WTC11 (cell line): ENCODE measurements around the gene CRK. TPM values are rescaled to one million over a fixed set of nuclear protein-coding genes. Genes with fewer than 3 reads are reported as not detected.

ENCODE experiments used
- ATAC-seq: fragments of 200-7000 bp; cut with Tn5 transposase; 2 replicates; pipeline ENCODE4 v1.10.0; 2021; ENCODE audit warnings: mild to moderate bottlenecking, moderate library complexity
- CTCF ChIA-PET: fragments of 300-600 bp; sonication (Branson Sonifier 250); formaldehyde crosslinking; loops from one replicate; lab custom pipeline; 2021; ENCODE audit warnings: antibody characterized with exemption; lab: Charles Lee
- POLR2A ChIA-PET: fragments of 350-600 bp; sonication (Branson Sonifier 250); formaldehyde crosslinking; loops from one replicate; lab custom pipeline; 2021; ENCODE audit warnings: antibody characterized with exemption; lab: Charles Lee
- DNase-seq: peaks from one replicate; pipeline ENCODE4 v3.0.0; 2021; ENCODE audit warnings: low spot score
- H3K27ac Mint-ChIP-seq: 2 replicates; pipeline ENCODE4 v1.8.0; 2021; ENCODE audit warnings: mixed read lengths
- H3K27me3 Mint-ChIP-seq: 2 replicates; pipeline ENCODE4 v1.8.0; 2021; ENCODE audit warnings: low read depth, mild to moderate bottlenecking, moderate library complexity, mixed read lengths
- H3K36me3 Mint-ChIP-seq: 2 replicates; pipeline ENCODE4 v1.8.0; 2021; ENCODE audit warnings: mixed read lengths
- H3K4me1 Mint-ChIP-seq: 2 replicates; pipeline ENCODE4 v1.8.0; 2022; ENCODE audit warnings: mixed read lengths
- H3K4me3 Mint-ChIP-seq: 2 replicates; pipeline ENCODE4 v1.8.0; 2021; ENCODE audit warnings: mild to moderate bottlenecking, moderate library complexity, mixed read lengths
- H3K9me3 Mint-ChIP-seq: 2 replicates; pipeline ENCODE4 v1.8.0; 2021; ENCODE audit warnings: mixed read lengths
- AFF4 ChIP-seq: sonication (generic); formaldehyde crosslinking; IDR thresholded peaks from 2 replicates; pipeline ENCODE4 v1.8.1; 2023; ENCODE audit warnings: mild to moderate bottlenecking, missing genetic modification reagents, borderline replicate concordance
- ARID4B ChIP-seq: sonication (generic); formaldehyde crosslinking; IDR thresholded peaks from 2 replicates; pipeline ENCODE4 v1.8.0; 2023; ENCODE audit warnings: missing genetic modification reagents, mild to moderate bottlenecking, borderline replicate concordance
- ELF4 ChIP-seq: sonication (generic); formaldehyde crosslinking; IDR thresholded peaks from 2 replicates; pipeline ENCODE4 v1.8.1; 2022; ENCODE audit warnings: low read depth, mild to moderate bottlenecking, moderate library complexity, missing genetic modification reagents
- FOXP4 ChIP-seq: sonication (generic); formaldehyde crosslinking; IDR thresholded peaks from 2 replicates; pipeline ENCODE4 v1.8.0; 2022; ENCODE audit warnings: mild to moderate bottlenecking, missing genetic modification reagents
- GABPB1 ChIP-seq: sonication (generic); formaldehyde crosslinking; IDR thresholded peaks from 2 replicates; pipeline ENCODE4 v1.8.1; 2023; ENCODE audit warnings: mild to moderate bottlenecking, missing genetic modification reagents
- MAX ChIP-seq: sonication (generic); formaldehyde crosslinking; IDR thresholded peaks from 2 replicates; pipeline ENCODE4 v1.8.0; 2022; ENCODE audit warnings: mild to moderate bottlenecking, missing genetic modification reagents
- NR2C2 ChIP-seq: sonication (generic); formaldehyde crosslinking; IDR thresholded peaks from 2 replicates; pipeline ENCODE4 v1.8.0; 2022; ENCODE audit warnings: mild to moderate bottlenecking, missing genetic modification reagents
- PRRX2 ChIP-seq: fragments of 250-450 bp; sonication (Bioruptor Pico); IDR thresholded peaks from 2 replicates; pipeline ENCODE4 v1.8.0; 2021; ENCODE audit warnings: mild to moderate bottlenecking
- RELA ChIP-seq: sonication (generic); formaldehyde crosslinking; IDR thresholded peaks from 2 replicates; pipeline ENCODE4 v1.8.1; 2022; ENCODE audit warnings: missing genetic modification reagents, mild to moderate bottlenecking, borderline replicate concordance
- RORB ChIP-seq: fragments of 250-450 bp; sonication (Bioruptor Pico); IDR thresholded peaks from 2 replicates; pipeline ENCODE4 v1.9.0; 2021; ENCODE audit warnings: mild to moderate bottlenecking
- TEAD1 ChIP-seq: sonication (generic); formaldehyde crosslinking; IDR thresholded peaks from 2 replicates; pipeline ENCODE4 v1.8.0; 2022; ENCODE audit warnings: mild to moderate bottlenecking, missing genetic modification reagents
- TP53 ChIP-seq: sonication (generic); formaldehyde crosslinking; IDR thresholded peaks from 2 replicates; pipeline ENCODE4 v1.8.1; 2023; ENCODE audit warnings: mild to moderate bottlenecking, missing genetic modification reagents
- ZNF263 ChIP-seq: sonication (generic); formaldehyde crosslinking; IDR thresholded peaks from 2 replicates; pipeline ENCODE4 v1.8.1; 2022; ENCODE audit warnings: low read depth, mild to moderate bottlenecking, moderate library complexity, missing genetic modification reagents
- total RNA-seq: library from RNA; stranded (reverse); gene quantifications from 3 replicates; pipeline ENCODE4 v1.2.3, GENCODE V29; 2021

The CRK gene
- total RNA-seq, 1 experiment from 2014 or later = 45.2 TPM

- DNase-seq = no peak
- Mint-ChIP-seq H3K27ac (no peak overlapping the region), H3K9me3 (no peaks in the 10 kb centered on the region), H3K4me1 (peaks cover 9% of the 10 kb centered on the region), H3K27me3 (no peaks in the 10 kb centered on the region), H3K4me3 (no peak overlapping the region), H3K36me3 (peaks cover 28% of the 10 kb centered on the region)
- CTCF ChIA-PET = interaction anchor here (1.3 kb wide), 1 partner anchor 105 kb away, joined by 4 read pairs; no protein-coding TSS in a partner anchor
- no peak for ATAC-seq
- POLR2A ChIA-PET = interaction anchor here (0.6 kb wide), 1 partner anchor 49 kb away, joined by 3 read pairs; no protein-coding TSS in a partner anchor
- TF ChIP-seq ARID4B (CRISPR knock-in tag) (no peak), PRRX2 (CRISPR knock-in tag) (no peak), TP53 (CRISPR knock-in tag) (no peak)
These were observed 14.2 kb upstream of the CRK start for GRCh38 chr17:1470071-1470754.

GRCh38 chr17:1469231-1469852 lies 13.3 kb upstream of the CRK start:
- TF ChIP-seq ZNF263 (no peak), MAX (CRISPR knock-in tag) (no peak), TEAD1 (no peak)
- no peak overlapping the region for H3K27ac Mint-ChIP-seq
- no peaks in the 10 kb centered on the region for H3K9me3 Mint-ChIP-seq
- peak; percentile 68 for ATAC-seq
- no peak for DNase-seq
- CTCF ChIA-PET = no interaction called here
- POLR2A ChIA-PET = no interaction called here
- H3K36me3 Mint-ChIP-seq = peaks cover 30% of the 10 kb centered on the region
- H3K4me1 Mint-ChIP-seq = peaks cover 9% of the 10 kb centered on the region
- no peaks in the 10 kb centered on the region for H3K27me3 Mint-ChIP-seq
- no peak overlapping the region for H3K4me3 Mint-ChIP-seq

GRCh38 chr17:1467898-1468492 lies 12.0 kb upstream of the CRK start:
- no peaks in the 10 kb centered on the region for H3K9me3 Mint-ChIP-seq
- ChIA-PET CTCF (interaction anchor here (0.5 to 1.8 kb wide), 3 partner anchors 17 to 66 kb away, joined by 3 to 6 read pairs (median 4); no protein-coding TSS in a partner anchor), POLR2A (interaction anchor here (0.9 kb wide), 1 partner anchor 9 kb away, joined by 3 read pairs; no protein-coding TSS in a partner anchor)
- H3K27ac Mint-ChIP-seq = peak overlapping the region; percentile 70; the same call in 1 of the 2 replicates
- peak; percentile 34 for DNase-seq
- TF ChIP-seq NR2C2 (CRISPR knock-in tag) (peak; percentile 62), ELF4 (no peak), GABPB1 (peak; percentile 47; the same call in 1 of the 2 replicates)
- peaks cover 30% of the 10 kb centered on the region for H3K36me3 Mint-ChIP-seq
- H3K4me1 Mint-ChIP-seq = peaks cover 15% of the 10 kb centered on the region
- peak; percentile 38 for ATAC-seq
- H3K4me3 Mint-ChIP-seq = no peak overlapping the region
- no peaks in the 10 kb centered on the region for H3K27me3 Mint-ChIP-seq

- CTCF ChIA-PET = interaction anchor here (1.8 kb wide), 1 partner anchor 18 kb away, joined by 4 read pairs; no protein-coding TSS in a partner anchor
- peaks cover 15% of the 10 kb centered on the region for H3K4me1 Mint-ChIP-seq
- no peak overlapping the region for H3K4me3 Mint-ChIP-seq
- ATAC-seq (no peak), DNase-seq (no peak)
- H3K9me3 Mint-ChIP-seq = no peaks in the 10 kb centered on the region
- POLR2A ChIA-PET = no interaction called here
- no peaks in the 10 kb centered on the region for H3K27me3 Mint-ChIP-seq
- H3K36me3 Mint-ChIP-seq = peaks cover 35% of the 10 kb centered on the region
- H3K27ac Mint-ChIP-seq = no peak overlapping the region
- TF ChIP-seq AFF4 (CRISPR knock-in tag) (no peak), RELA (CRISPR knock-in tag) (no peak), FOXP4 (CRISPR knock-in tag) (no peak), RORB (no peak)
These were observed 11.2 kb upstream of the CRK start for GRCh38 chr17:1467258-1467657.
